Fibroblast of lung (primary cell): ENCODE results near the gene MCRIP1.

Experiments
- CTCF ChIP-seq, 2 donors: IDR thresholded peaks in 1 of 2; conservative IDR thresholded peaks in 1 of 2; 1 replicate in 1 of 2; 2 replicates in 1 of 2; pipeline ENCODE4 v1.5.1; 2011 to 2012; ENCODE audit warnings: low read length in 2 of 2, control low read depth in 1 of 2, inconsistent platforms in 1 of 2, low read depth in 1 of 2, mild to moderate bottlenecking in 1 of 2
- EZH2 ChIP-seq: IDR thresholded peaks from 2 replicates; pipeline ENCODE4 v1.5.1; 2012; ENCODE audit warnings: low read length, control low read depth, mild to moderate bottlenecking; ENCODE audit errors: missing control alignments

- TF ChIP-seq CTCF (conservative IDR thresholded peaks at IDR 0.05 in 1 of 2, IDR thresholded peaks at IDR 0.05 in 1 of 2; ENCODE audit: low read depth in 1 of 2, low read length in 2 of 2) (no peak), EZH2 (peak; percentile 79)
These were observed 30.0 kb downstream of the MCRIP1 start for GRCh38 chr17:81802856-81803643.
